Measurements from ENCODE around the gene EPHB3.

Gene EPHB3

DNA sequence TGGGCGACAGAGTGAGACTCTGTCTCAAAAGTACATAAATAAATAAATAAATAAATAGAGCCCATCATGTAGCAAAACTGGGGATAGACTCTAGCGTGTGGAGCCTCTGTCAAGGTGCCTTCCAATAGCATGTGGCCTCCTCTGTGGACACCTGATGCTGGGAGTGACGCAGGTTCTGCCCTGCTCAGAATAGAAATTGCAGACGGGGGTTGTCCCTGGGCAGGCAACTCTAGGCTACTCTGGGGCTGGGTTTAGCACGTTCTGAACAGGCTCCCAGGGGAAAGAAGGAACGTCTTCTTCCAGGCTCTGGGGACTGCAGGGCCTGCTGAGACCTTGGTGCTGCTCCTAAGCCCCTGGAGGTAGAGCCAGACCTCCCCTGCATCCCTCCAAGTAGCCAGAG, 65.3 kb downstream of the EPHB3 start:
- DNase-seq (ENCODE audit: low spot score): no peak

GRCh38 chr3:184629555-184630160, 68.1 kb downstream of the EPHB3 start:
- no peak for DNase-seq (ENCODE audit: low spot score)

DNA sequence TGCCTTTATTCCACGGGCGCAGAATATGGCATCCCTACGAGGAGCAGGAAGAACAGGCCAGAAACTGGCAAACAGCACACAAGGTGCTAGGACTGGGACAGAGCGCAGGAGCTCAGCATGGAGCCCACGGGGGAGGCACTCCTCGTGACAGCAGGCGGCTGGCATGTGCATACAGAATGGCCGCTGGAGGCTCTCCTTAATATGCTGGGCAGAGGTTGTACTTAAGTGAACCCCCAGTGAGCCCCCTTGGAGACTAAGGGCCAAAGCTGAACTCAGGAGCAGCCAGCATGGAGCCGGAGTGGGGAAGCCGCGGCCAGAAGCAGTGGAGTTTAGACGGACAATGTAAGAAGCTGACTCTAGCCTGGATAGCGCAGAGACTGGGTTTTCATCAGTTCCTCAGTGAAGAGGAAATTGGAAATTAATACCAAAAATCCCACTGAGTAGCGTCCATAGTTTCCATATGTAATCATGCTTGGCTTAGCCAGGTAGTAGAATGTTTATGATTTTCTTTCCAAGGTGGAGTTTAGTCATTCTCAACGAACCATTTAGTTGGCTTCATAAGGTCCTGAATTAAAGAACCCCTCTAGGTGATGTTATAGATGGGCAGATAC, 69.4 kb downstream of the EPHB3 start:
- no peak for DNase-seq (ENCODE audit: low spot score)

DNA sequence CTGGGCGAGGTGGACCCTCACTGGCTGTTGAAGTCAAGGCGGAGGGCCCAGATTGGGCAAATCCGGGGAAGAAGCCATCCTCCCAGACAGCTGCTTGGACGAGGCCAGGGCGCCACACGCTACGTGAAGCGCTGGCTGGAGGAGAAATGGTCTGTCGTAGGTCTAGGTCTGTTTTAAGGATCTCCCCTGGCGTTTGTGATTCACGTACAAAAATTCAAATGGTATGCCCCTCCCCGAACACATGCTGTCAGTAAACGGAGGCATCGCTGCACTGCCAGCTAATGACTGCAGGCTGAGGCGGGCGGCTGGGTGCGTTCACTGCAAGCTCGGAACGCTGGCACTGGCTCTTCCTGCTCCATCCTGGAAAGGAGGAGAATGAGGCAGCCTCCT, 69.9 kb downstream of the EPHB3 start:
- DNase-seq (ENCODE audit: low spot score): no peak
